Neural cell (in vitro differentiated cells): Measurements from ENCODE around the gene RPAP2. TPM values are rescaled to one million over a fixed set of nuclear protein-coding genes. Genes with fewer than 3 reads are reported as not detected.

Experiments used
- H2AFZ ChIP-seq: fragments of 200-600, 300-800 bp; sonication (generic), shearing (Covaris generic); 2 replicates; pipeline ENCODE4 v1.6.0; 2014; ENCODE audit warnings: low read depth, mild to moderate bottlenecking, antibody characterized with exemption, low read length, moderate library complexity
- H3F3A ChIP-seq: fragments of 200-600 bp; shearing (Covaris generic); 2 replicates; pipeline ENCODE4 v1.6.1; 2016; ENCODE audit warnings: mild to moderate bottlenecking, moderate library complexity, mixed read lengths, antibody characterized with exemption, low read length; ENCODE audit not compliant: insufficient read depth, poor library complexity, severe bottlenecking
- H3K27ac ChIP-seq: fragments of 200-600, 300-800 bp; sonication (generic), shearing (Covaris generic); 2 replicates; pipeline ENCODE4 v1.5.1; 2014; ENCODE audit warnings: mild to moderate bottlenecking, low read length, moderate library complexity
- H3K27me3 ChIP-seq: fragments of 300-800, 200-600 bp; sonication (generic), shearing (Covaris generic); 2 replicates; pipeline ENCODE4 v1.6.0; 2014; ENCODE audit warnings: mild to moderate bottlenecking, low read depth, low read length, moderate library complexity; ENCODE audit not compliant: insufficient read depth
- H3K36me3 ChIP-seq: fragments of 300-800, 200-600 bp; sonication (generic), shearing (Covaris generic); 2 replicates; pipeline ENCODE4 v1.5.1; 2014; ENCODE audit warnings: mild to moderate bottlenecking, antibody characterized with exemption, low read length, moderate library complexity; ENCODE audit not compliant: insufficient read depth
- H3K4me2 ChIP-seq: fragments of 300-800, 200-600 bp; sonication (generic), shearing (Covaris generic); 2 replicates; pipeline ENCODE4 v1.6.0; 2014; ENCODE audit warnings: mild to moderate bottlenecking, low read length
- H3K4me3 ChIP-seq: fragments of 300-800, 200-600 bp; sonication (generic), shearing (Covaris generic); 2 replicates; pipeline ENCODE4 v1.5.1; 2014; ENCODE audit warnings: mild to moderate bottlenecking, low read length, moderate library complexity
- H3K79me2 ChIP-seq: fragments of 200-600 bp; shearing (Covaris generic); replicated peaks from 2 replicates; pipeline ENCODE4 v1.6.0; 2014; ENCODE audit warnings: mild to moderate bottlenecking, low read length, moderate library complexity; ENCODE audit not compliant: insufficient read depth
- H3K9ac ChIP-seq: fragments of 300-800, 200-600 bp; sonication (generic), shearing (Covaris generic); 2 replicates; pipeline ENCODE4 v1.6.1; 2016; ENCODE audit warnings: mild to moderate bottlenecking, low read length, mixed read lengths
- H3K9me2 ChIP-seq: fragments of 200-600 bp; shearing (Covaris generic); 2 replicates; pipeline ENCODE4 v1.6.1; 2016; ENCODE audit warnings: mild to moderate bottlenecking, low read length, mixed read lengths; ENCODE audit not compliant: insufficient read depth
- H3K9me3 ChIP-seq: fragments of 200-600, 300-800 bp; sonication (generic), shearing (Covaris generic); 2 replicates; pipeline ENCODE4 v1.6.1; 2016; ENCODE audit warnings: mild to moderate bottlenecking, mixed run types, low read length, moderate library complexity, mixed read lengths
- H4K20me1 ChIP-seq: fragments of 200-600 bp; shearing (Covaris generic); 2 replicates; pipeline ENCODE4 v1.6.1; 2016; ENCODE audit warnings: mild to moderate bottlenecking, mixed run types; ENCODE audit not compliant: insufficient read depth
- EP300 ChIP-seq: fragments of 450-650 bp; conservative IDR thresholded peaks from 2 replicates; pipeline ENCODE4 v1.6.1; 2014; ENCODE audit warnings: antibody characterized with exemption, mild to moderate bottlenecking, moderate library complexity; ENCODE audit not compliant: poor library complexity, severe bottlenecking
- EZH2 ChIP-seq: fragments of 200-600, 300-800 bp; shearing (Covaris generic), sonication (generic); IDR thresholded peaks from 2 replicates; pipeline ENCODE4 v1.6.1; 2014; ENCODE audit warnings: antibody characterized with exemption, low read length, borderline replicate concordance, mild to moderate bottlenecking; ENCODE audit not compliant: insufficient read depth, poor library complexity, severe bottlenecking
- MXI1 ChIP-seq: fragments of 450-650 bp; conservative IDR thresholded peaks from 2 replicates; pipeline ENCODE4 v1.6.1; 2014; ENCODE audit warnings: antibody characterized with exemption, mild to moderate bottlenecking; ENCODE audit not compliant: poor library complexity, severe bottlenecking
- POLR2AphosphoS5 ChIP-seq: IDR thresholded peaks from 2 replicates; pipeline ENCODE4 v1.6.1; 2012
- RAD21 ChIP-seq: fragments of 450-650 bp; conservative IDR thresholded peaks from 2 replicates; pipeline ENCODE4 v1.6.1; 2014; ENCODE audit warnings: antibody characterized with exemption, mild to moderate bottlenecking, moderate library complexity
- SMC3 ChIP-seq: fragments of 450-650 bp; conservative IDR thresholded peaks from 2 replicates; pipeline ENCODE4 v1.6.1; 2014; ENCODE audit warnings: antibody characterized with exemption, mild to moderate bottlenecking, moderate library complexity; ENCODE audit not compliant: poor library complexity
- TAF1 ChIP-seq: IDR thresholded peaks from 2 replicates; pipeline ENCODE4 v1.6.1; 2012; ENCODE audit warnings: low read depth
- polyA plus RNA-seq: library from polyadenylated mRNA; depleted of rRNA; stranded (reverse); fragments of >200 nt; gene quantifications from 2 replicates; pipeline ENCODE4 v1.2.3, GENCODE V29; 2014
- TF ChIP-seq, protein P1 (sequence below): fragments of 450-650 bp; IDR thresholded peaks from 2 replicates; pipeline ENCODE4 v1.5.1; 2014; ENCODE audit warnings: antibody characterized with exemption, mild to moderate bottlenecking, moderate library complexity; ENCODE audit not compliant: poor library complexity, severe bottlenecking
- TF ChIP-seq, protein P2 (sequence below): IDR thresholded peaks from 2 replicates; pipeline ENCODE4 v1.6.1; 2012; ENCODE audit warnings: borderline replicate concordance

The RPAP2 gene
- polyA plus RNA-seq, 1 donor from 2014 or later: 9.3 TPM

DNA sequence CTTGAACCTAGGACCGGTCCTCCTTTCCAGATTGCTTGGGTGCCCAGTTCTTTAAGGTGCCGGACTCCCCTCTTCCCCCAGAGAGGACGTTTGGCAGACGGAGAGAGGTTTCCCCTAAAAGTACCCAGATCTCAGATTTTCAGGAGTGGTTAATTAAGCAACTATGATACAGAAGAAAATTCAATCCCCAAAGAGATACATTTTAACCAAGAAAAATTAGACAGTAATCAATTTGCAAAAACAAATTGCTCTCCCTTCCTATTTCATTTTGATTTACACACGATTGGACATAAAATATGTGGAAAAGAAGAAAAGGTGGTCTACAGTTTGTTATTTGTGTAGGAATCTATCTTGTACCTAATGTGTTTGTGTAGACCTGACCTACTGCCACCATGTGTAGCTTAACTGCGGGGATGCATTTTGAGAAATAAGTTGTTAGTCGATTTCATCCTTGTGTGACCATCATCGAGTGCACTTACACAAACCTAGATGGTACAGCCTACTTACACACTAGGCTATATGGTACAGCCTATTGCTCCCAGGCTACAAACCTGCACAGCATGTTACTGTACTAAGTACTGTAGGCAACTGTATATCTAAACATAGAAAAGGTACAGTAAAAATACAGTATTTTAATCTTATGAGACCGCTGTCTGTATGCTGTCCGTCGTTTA, 755 bp downstream of the RPAP2 start:
- Histone ChIP-seq H4K20me1 (no peaks in the 10 kb centered on the region), H3K27ac (peak overlapping the region; percentile 85)

DNA sequence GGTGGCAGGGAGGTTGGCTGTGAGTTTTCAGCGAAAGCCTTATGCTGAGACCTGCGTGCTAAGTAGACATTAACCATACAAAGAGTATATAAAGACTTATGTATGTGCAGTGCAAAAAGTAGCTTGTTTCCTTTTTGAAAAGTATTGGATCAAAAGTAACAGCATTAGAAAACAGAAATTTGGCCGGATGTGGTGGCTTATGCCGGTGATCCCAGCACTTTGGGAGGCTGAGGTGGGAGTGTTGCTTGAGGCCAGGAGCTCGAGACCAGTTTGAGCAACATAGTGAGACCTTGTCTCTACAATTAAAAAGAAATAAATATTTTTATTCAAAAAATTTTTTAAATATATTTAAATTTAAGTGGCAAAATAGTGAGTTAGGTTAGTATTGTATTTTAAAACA, 2.2 kb downstream of the RPAP2 start:
- Histone ChIP-seq H3K9ac (no peak overlapping the region), H3K4me2 (no peak overlapping the region), H3K9me3 (no peaks in the 10 kb centered on the region), H3K79me2 (peaks cover 17% of the 10 kb centered on the region), H3K27ac (no peak overlapping the region), H4K20me1 (no peaks in the 10 kb centered on the region), H3K9me2 (no peaks in the 10 kb centered on the region), H3K27me3 (no peaks in the 10 kb centered on the region), H3K4me3 (no peak overlapping the region), H3K36me3 (no peaks in the 10 kb centered on the region), H2AFZ (no peak overlapping the region), H3F3A (peaks cover 4% of the 10 kb centered on the region)
- TF ChIP-seq MXI1 (no peak), EZH2 (no peak), POLR2AphosphoS5 (no peak), TAF1 (no peak), SMC3 (no peak), EP300 (no peak), RAD21 (no peak)
- TF ChIP-seq, protein P1, sequence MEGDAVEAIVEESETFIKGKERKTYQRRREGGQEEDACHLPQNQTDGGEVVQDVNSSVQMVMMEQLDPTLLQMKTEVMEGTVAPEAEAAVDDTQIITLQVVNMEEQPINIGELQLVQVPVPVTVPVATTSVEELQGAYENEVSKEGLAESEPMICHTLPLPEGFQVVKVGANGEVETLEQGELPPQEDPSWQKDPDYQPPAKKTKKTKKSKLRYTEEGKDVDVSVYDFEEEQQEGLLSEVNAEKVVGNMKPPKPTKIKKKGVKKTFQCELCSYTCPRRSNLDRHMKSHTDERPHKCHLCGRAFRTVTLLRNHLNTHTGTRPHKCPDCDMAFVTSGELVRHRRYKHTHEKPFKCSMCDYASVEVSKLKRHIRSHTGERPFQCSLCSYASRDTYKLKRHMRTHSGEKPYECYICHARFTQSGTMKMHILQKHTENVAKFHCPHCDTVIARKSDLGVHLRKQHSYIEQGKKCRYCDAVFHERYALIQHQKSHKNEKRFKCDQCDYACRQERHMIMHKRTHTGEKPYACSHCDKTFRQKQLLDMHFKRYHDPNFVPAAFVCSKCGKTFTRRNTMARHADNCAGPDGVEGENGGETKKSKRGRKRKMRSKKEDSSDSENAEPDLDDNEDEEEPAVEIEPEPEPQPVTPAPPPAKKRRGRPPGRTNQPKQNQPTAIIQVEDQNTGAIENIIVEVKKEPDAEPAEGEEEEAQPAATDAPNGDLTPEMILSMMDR: no peak
- TF ChIP-seq, protein P2, sequence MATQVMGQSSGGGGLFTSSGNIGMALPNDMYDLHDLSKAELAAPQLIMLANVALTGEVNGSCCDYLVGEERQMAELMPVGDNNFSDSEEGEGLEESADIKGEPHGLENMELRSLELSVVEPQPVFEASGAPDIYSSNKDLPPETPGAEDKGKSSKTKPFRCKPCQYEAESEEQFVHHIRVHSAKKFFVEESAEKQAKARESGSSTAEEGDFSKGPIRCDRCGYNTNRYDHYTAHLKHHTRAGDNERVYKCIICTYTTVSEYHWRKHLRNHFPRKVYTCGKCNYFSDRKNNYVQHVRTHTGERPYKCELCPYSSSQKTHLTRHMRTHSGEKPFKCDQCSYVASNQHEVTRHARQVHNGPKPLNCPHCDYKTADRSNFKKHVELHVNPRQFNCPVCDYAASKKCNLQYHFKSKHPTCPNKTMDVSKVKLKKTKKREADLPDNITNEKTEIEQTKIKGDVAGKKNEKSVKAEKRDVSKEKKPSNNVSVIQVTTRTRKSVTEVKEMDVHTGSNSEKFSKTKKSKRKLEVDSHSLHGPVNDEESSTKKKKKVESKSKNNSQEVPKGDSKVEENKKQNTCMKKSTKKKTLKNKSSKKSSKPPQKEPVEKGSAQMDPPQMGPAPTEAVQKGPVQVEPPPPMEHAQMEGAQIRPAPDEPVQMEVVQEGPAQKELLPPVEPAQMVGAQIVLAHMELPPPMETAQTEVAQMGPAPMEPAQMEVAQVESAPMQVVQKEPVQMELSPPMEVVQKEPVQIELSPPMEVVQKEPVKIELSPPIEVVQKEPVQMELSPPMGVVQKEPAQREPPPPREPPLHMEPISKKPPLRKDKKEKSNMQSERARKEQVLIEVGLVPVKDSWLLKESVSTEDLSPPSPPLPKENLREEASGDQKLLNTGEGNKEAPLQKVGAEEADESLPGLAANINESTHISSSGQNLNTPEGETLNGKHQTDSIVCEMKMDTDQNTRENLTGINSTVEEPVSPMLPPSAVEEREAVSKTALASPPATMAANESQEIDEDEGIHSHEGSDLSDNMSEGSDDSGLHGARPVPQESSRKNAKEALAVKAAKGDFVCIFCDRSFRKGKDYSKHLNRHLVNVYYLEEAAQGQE: no peak

More for the DNA sequence above, 755 bp downstream of the RPAP2 start:
- H3F3A ChIP-seq: peaks cover 4% of the 10 kb centered on the region
- H3K4me3 ChIP-seq: peak overlapping the region; percentile 90
- no peaks in the 10 kb centered on the region for H3K9me2 ChIP-seq
- no peaks in the 10 kb centered on the region for H3K27me3 ChIP-seq
- H3K9ac ChIP-seq: peak overlapping the region; percentile 89
- peak overlapping the region; percentile 75 for H2AFZ ChIP-seq
- H3K36me3 ChIP-seq: no peaks in the 10 kb centered on the region
- no peaks in the 10 kb centered on the region for H3K9me3 ChIP-seq
- H3K4me2 ChIP-seq: peak overlapping the region; percentile 50
- TF ChIP-seq EZH2: no peak
- TF ChIP-seq, protein P2: no peak
- no peak for TF ChIP-seq EP300
- no peak for TF ChIP-seq TAF1
- TF ChIP-seq SMC3: no peak
- no peak for TF ChIP-seq MXI1
- TF ChIP-seq POLR2AphosphoS5: no peak
- no peak for TF ChIP-seq RAD21
- TF ChIP-seq, protein P1: no peak
- H3K79me2 ChIP-seq: peaks cover 17% of the 10 kb centered on the region
